HG02759 (cell line): ENCODE data around the gene TTC36.
"Not testable (repeated sequence)": the region's sequence is repeated elsewhere in the genome, so short reads cannot be mapped to it uniquely, and the experiment has no call there.

Experiments used
- ATAC-seq: cut with Tn5 transposase; IDR thresholded peaks from one replicate; pipeline ENCODE4 v1.9.1; 2021; ENCODE audit warnings: mild to moderate bottlenecking, moderate library complexity; ENCODE audit not compliant: unreplicated experiment

The TTC36 gene

DNA sequence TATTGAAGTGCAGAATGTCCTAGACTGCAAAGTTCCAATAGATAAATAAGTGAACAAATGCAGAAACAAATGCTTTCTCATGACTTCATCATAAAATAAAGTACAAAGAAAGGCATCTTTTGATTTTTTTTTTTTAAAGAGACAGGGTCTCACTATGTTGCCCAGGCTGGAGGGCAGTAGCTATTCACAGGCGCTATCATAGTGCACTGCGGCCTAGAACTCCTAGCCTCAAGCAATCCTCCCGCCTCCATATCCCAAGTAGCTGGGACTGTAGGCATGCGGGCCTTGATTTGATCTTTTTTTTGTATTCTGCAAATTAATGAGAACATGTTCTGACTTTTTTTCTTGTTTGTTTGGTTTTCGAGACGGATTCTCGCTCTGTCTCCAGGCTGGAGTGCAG, 47.4 kb downstream of the TTC36 start:
- no peak for ATAC-seq

DNA sequence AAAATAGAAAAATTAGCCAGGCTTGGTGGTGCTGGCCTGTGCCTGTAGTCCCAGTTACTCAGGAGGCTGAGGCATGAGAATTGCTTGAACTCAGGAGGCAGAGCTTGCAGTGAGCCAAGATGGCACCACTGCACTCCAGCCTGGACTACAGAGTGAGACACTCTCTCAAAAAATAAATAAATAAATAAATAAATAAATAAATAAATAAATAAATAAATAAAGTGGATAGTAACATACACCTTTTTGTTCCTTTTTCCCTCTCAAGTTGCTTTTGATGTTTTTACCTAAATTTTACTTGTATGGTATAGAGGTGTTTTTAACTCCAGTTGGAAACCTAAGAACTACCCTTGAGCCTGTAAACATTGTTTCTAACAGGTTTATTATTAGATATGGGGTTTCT, 50.7 kb downstream of the TTC36 start:
- ATAC-seq, result not testable (repeated sequence)
